GM12864 (cell line): ENCODE results near the gene PHACTR1.

ENCODE experiments used
- DNase-seq: peaks from one replicate; pipeline ENCODE4 v3.0.0-alpha.2; 2011; ENCODE audit warnings: low read depth
- H3K4me3 ChIP-seq: 2 replicates; pipeline ENCODE4 v1.5.1; 2011; ENCODE audit warnings: mild to moderate bottlenecking, low read depth, low read length, control low read depth
- CTCF ChIP-seq: IDR thresholded peaks from 2 replicates; pipeline ENCODE4 v1.5.1; 2011; ENCODE audit warnings: low read depth, mild to moderate bottlenecking, moderate library complexity, low read length, control low read depth, inconsistent platforms; ENCODE audit errors: missing control alignments

PHACTR1 gene

GRCh38 chr6:13012296-13012695, 295.7 kb downstream of the PHACTR1 start:
- no peak for TF ChIP-seq CTCF
- no peak overlapping the region for H3K4me3 ChIP-seq
- DNase-seq, result no peak

GRCh38 chr6:13012977-13013680, 296.6 kb downstream of the PHACTR1 start:
- no peak overlapping the region for H3K4me3 ChIP-seq
- TF ChIP-seq CTCF, result no peak
- DNase-seq, result no peak

- H3K4me3 ChIP-seq, result no peak overlapping the region
- no peak for DNase-seq
Observed at GRCh38 chr6:13013681-13014503, 297.3 kb downstream of the PHACTR1 start.

GRCh38 chr6:13014504-13015378, 298.2 kb downstream of the PHACTR1 start:
- no peak for DNase-seq
- no peak overlapping the region for H3K4me3 ChIP-seq
- no peak for TF ChIP-seq CTCF

More at GRCh38 chr6:13013681-13014503, 297.3 kb downstream of the PHACTR1 start:
- no peak for TF ChIP-seq CTCF

GRCh38 chr6:13015379-13015681, 298.8 kb downstream of the PHACTR1 start:
- H3K4me3 ChIP-seq, result no peak overlapping the region
- DNase-seq, result no peak
- TF ChIP-seq CTCF, result no peak

- DNase-seq, result no peak
- no peak overlapping the region for H3K4me3 ChIP-seq
- TF ChIP-seq CTCF, result no peak
Observed at GRCh38 chr6:13024616-13025015, 308.0 kb downstream of the PHACTR1 start.
